PC-9 (cell line): Measurements from ENCODE around the gene NCR3LG1. TPM values are rescaled to one million over a fixed set of nuclear protein-coding genes. Genes with fewer than 3 reads are reported as not detected.

ENCODE experiments used
- BruUV-seq: library from RNA; stranded (reverse); fragments of 400-500 nt; replicated peaks from 2 replicates; lab custom pipeline; 2021; lab: Mats Ljungman, UMichigan
- CTCF ChIA-PET: fragments of 300-600 bp; sonication (Branson Sonifier 250); formaldehyde crosslinking; loops from one replicate; lab custom pipeline; 2022; ENCODE audit warnings: antibody characterized with exemption; lab: Charles Lee
- POLR2A ChIA-PET: fragments of 300-600 bp; sonication (Branson Sonifier 250); formaldehyde crosslinking; loops from one replicate; lab custom pipeline; 2022; ENCODE audit warnings: antibody characterized with exemption; ENCODE audit not compliant: unreplicated experiment; lab: Charles Lee
- DNase-seq, 2 experiments: peaks; one replicate each; pipeline versions ENCODE4 v3.0.0 to v3.0.0-alpha.2; 2015 to 2022; ENCODE audit warnings: mixed read lengths in 1 of 2
- H2AFZ ChIP-seq: fragments of 200-600 bp; sonication (generic); 2 replicates; pipeline ENCODE4 v1.8.1; 2017; ENCODE audit warnings: antibody characterized with exemption
- H3F3A ChIP-seq: fragments of 200-600 bp; sonication (generic); 2 replicates; pipeline ENCODE4 v1.8.1; 2017; ENCODE audit warnings: antibody characterized with exemption, mild to moderate bottlenecking, low read depth; ENCODE audit not compliant: insufficient read depth
- H3K27ac ChIP-seq: fragments of 200-600 bp; sonication (generic); 2 replicates; pipeline ENCODE4 v1.6.1; 2016; ENCODE audit warnings: mixed run types
- H3K27me3 ChIP-seq: fragments of 200-600 bp; sonication (generic); 2 replicates; pipeline ENCODE4 v1.6.1; 2016; ENCODE audit warnings: low read depth, mixed run types; ENCODE audit not compliant: insufficient read depth
- H3K36me3 ChIP-seq: fragments of 200-600 bp; sonication (generic); 2 replicates; pipeline ENCODE4 v1.6.1; 2016; ENCODE audit warnings: low read depth, mixed run types
- H3K4me1 ChIP-seq: fragments of 200-600 bp; sonication (generic); replicated peaks from 2 replicates; pipeline ENCODE4 v1.6.1; 2016; ENCODE audit warnings: mixed run types; ENCODE audit not compliant: insufficient read depth
- H3K4me2 ChIP-seq: fragments of 200-600 bp; sonication (generic); 2 replicates; pipeline ENCODE4 v1.6.1; 2017; ENCODE audit warnings: mixed run types
- H3K4me3 ChIP-seq: fragments of 200-600 bp; sonication (generic); 2 replicates; pipeline ENCODE4 v1.6.1; 2016; ENCODE audit warnings: mixed run types
- H3K79me2 ChIP-seq: fragments of 200-600 bp; sonication (generic); 2 replicates; pipeline ENCODE4 v1.6.1; 2017; ENCODE audit warnings: low read depth, mixed run types
- H3K9me2 ChIP-seq: fragments of 200-600 bp; sonication (generic); 2 replicates; pipeline ENCODE4 v1.8.1; 2017; ENCODE audit warnings: mild to moderate bottlenecking; ENCODE audit not compliant: insufficient read depth
- H3K9me3 ChIP-seq: fragments of 200-600 bp; sonication (generic); 2 replicates; pipeline ENCODE4 v1.8.1; 2016; ENCODE audit warnings: low read depth; ENCODE audit not compliant: insufficient read depth
- H4K20me1 ChIP-seq: fragments of 200-600 bp; sonication (generic); 2 replicates; pipeline ENCODE4 v1.8.1; 2017; ENCODE audit not compliant: insufficient read depth
- CTCF ChIP-seq: fragments of 200-600 bp; sonication (generic); conservative IDR thresholded peaks from 2 replicates; pipeline ENCODE4 v1.6.1; 2017; ENCODE audit warnings: mixed run types, antibody characterized with exemption, mild to moderate bottlenecking, moderate library complexity
- EZH2 ChIP-seq: fragments of 200-600 bp; sonication (generic); IDR thresholded peaks from 2 replicates; pipeline ENCODE4 v1.8.0; 2017; ENCODE audit warnings: antibody characterized with exemption, low read depth
- intact Hi-C: fragments of 100-400 bp; cut with micrococcal nuclease; formaldehyde crosslinking; loops from one replicate; pipeline ENCODE4 v1.10.0; 2022; ENCODE audit not compliant: unreplicated experiment
- total RNA-seq: library from RNA; stranded (reverse); gene quantifications from 2 replicates; pipeline ENCODE4 v1.2.3, GENCODE V29; 2021

NCR3LG1 gene
- total RNA-seq, 1 experiment from 2014 or later, result 0.33 TPM

- ChIA-PET CTCF (interaction anchor here (0.7 kb wide), 1 partner anchor 18 kb away, joined by 17 read pairs; no protein-coding TSS in a partner anchor), POLR2A (interaction anchor here (0.7 kb wide), 1 partner anchor 433 kb away, joined by 4 read pairs; no protein-coding TSS in a partner anchor)
- TF ChIP-seq CTCF, result 0 out of 2 replicates have a peak, but pooled peaks have one; percentile 5
- TF ChIP-seq EZH2, result no peak
- peaks cover under 1% of the 10 kb centered on the region; the same call in 1 of the 2 replicates for H4K20me1 ChIP-seq
- intact Hi-C loops, result loop anchor here (1.0 to 5.0 kb wide), 2 partner anchors 91 to 589 kb away; no protein-coding TSS in a partner anchor
- no peaks in the 10 kb centered on the region for H3K79me2 ChIP-seq
- no peaks in the 10 kb centered on the region for H3K9me3 ChIP-seq
- H3K4me2 ChIP-seq, result peak within 1 kb of the TSS; percentile 81
- H3K27ac ChIP-seq, result no peak within 1 kb of the TSS
- H3K4me3 ChIP-seq, result peak within 1 kb of the TSS; percentile 82
- H3F3A ChIP-seq, result 0 out of 2 replicates have a peak, but pooled peaks cover 5% of the 10 kb centered on the region
- peak within 1 kb of the TSS; percentile 84; the same call in 1 of the 2 replicates for H2AFZ ChIP-seq
- peak in 1 of 2 experiments; percentile 10 for DNase-seq
- H3K36me3 ChIP-seq, result no peaks in the 10 kb centered on the region
- H3K9me2 ChIP-seq, result no peaks in the 10 kb centered on the region
- BruUV-seq, result no TSS peak
- peaks cover 4% of the 10 kb centered on the region for H3K27me3 ChIP-seq
- H3K4me1 ChIP-seq, result no peaks in the 10 kb centered on the region
These were observed 37.1 kb downstream of the NCR3LG1 start, which contains the start of gene KCNJ11 for GRCh38 chr11:17388609-17389210. Gene KCNJ11, minus strand, starts transcription at chr11:17388659. Its CDS starts 568 bp downstream, at chr11:17388091.

- DNase-seq, result peak; percentile 53 to 64
- Histone ChIP-seq H3K9me3 (no peaks in the 10 kb centered on the region), H3F3A (0 out of 2 replicates have a peak, but pooled peaks cover 5% of the 10 kb centered on the region), H3K9me2 (no peaks in the 10 kb centered on the region), H4K20me1 (no peaks in the 10 kb centered on the region; the same call in 1 of the 2 replicates), H3K79me2 (no peaks in the 10 kb centered on the region), H3K27me3 (peaks cover 8% of the 10 kb centered on the region), H3K27ac (no peak overlapping the region), H2AFZ (peak overlapping the region; percentile 84; the same call in 1 of the 2 replicates), H3K36me3 (no peaks in the 10 kb centered on the region), H3K4me3 (peak overlapping the region; percentile 82), H3K4me2 (peak overlapping the region; percentile 81), H3K4me1 (no peaks in the 10 kb centered on the region)
- intact Hi-C loops, result loop anchor here (1.0 to 5.0 kb wide), 2 partner anchors 90 to 588 kb away; no protein-coding TSS in a partner anchor
- no peak for TF ChIP-seq EZH2
- TF ChIP-seq CTCF, result peak; percentile 64
- no TSS peak for BruUV-seq
- ChIA-PET POLR2A (no interaction called here), CTCF (interaction anchor here (0.6 to 0.7 kb wide), 3 partner anchors 19 to 140 kb away, joined by 4 to 17 read pairs (median 6); no protein-coding TSS in a partner anchor)
These were observed 37.8 kb downstream of the NCR3LG1 start for GRCh38 chr11:17389211-17389956.
